ENCODE data around the gene CDK5.

The CDK5 gene

GRCh38 chr7:151073990-151074389, 16.3 kb upstream of the CDK5 start:
- DNase-seq (ENCODE audit: low spot score) = no peak

GRCh38 chr7:151071032-151071866, 13.6 kb upstream of the CDK5 start:
- DNase-seq (ENCODE audit: low spot score) = no peak

GRCh38 chr7:151070574-151070960, 12.9 kb upstream of the CDK5 start:
- no peak for DNase-seq (ENCODE audit: low spot score)

- DNase-seq (ENCODE audit: low spot score) = no peak
Measured at GRCh38 chr7:151069841-151070573, 12.3 kb upstream of the CDK5 start.

DNA sequence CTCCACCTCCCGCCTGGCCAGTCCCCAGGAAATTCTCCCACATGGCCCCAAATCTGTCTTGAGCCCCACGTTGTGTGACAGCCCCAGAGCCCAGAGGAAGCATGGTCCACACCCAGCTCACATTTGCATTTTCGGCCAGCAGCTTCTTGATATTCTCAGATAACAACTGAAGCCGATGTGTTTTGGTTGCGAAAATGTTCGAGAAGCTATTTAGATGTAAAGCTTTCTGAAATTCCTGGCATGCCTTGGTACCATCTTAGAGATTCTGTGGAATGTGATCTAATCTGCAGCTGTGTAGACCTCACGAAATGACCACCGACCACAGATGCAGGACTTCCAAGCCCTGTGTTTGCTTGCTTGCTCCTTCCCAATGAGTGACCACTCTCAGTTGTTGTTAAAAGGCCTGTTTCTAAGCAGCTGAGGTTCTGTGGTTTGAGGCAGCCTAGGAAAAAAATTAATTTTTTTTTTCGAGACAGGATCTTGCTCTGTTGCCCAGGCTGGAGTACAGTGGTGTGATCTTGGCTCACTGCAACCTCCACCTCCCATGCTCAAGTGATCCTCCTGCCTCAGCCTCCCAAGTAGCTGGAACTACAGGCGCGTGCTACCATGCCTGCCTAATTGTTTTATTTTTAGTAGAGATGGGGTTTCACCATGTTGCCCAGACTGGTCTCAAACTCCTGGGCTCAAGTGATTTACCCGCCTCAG, 10.5 kb upstream of the CDK5 start:
- no peak for DNase-seq (ENCODE audit: low spot score)

- no peak for DNase-seq (ENCODE audit: low spot score)
Measured at GRCh38 chr7:151066273-151066974, 8.7 kb upstream of the CDK5 start.

- DNase-seq (ENCODE audit: low spot score) = no peak
Measured at GRCh38 chr7:151065516-151065915, 7.8 kb upstream of the CDK5 start.

GRCh38 chr7:151064993-151065392, 7.3 kb upstream of the CDK5 start:
- no peak for DNase-seq (ENCODE audit: low spot score)

- DNase-seq (ENCODE audit: low spot score) = no peak
Measured at GRCh38 chr7:151064454-151064853, 6.8 kb upstream of the CDK5 start.

GRCh38 chr7:151063212-151063561, 5.5 kb upstream of the CDK5 start:
- peak; percentile 67 for DNase-seq (ENCODE audit: low spot score)

DNA sequence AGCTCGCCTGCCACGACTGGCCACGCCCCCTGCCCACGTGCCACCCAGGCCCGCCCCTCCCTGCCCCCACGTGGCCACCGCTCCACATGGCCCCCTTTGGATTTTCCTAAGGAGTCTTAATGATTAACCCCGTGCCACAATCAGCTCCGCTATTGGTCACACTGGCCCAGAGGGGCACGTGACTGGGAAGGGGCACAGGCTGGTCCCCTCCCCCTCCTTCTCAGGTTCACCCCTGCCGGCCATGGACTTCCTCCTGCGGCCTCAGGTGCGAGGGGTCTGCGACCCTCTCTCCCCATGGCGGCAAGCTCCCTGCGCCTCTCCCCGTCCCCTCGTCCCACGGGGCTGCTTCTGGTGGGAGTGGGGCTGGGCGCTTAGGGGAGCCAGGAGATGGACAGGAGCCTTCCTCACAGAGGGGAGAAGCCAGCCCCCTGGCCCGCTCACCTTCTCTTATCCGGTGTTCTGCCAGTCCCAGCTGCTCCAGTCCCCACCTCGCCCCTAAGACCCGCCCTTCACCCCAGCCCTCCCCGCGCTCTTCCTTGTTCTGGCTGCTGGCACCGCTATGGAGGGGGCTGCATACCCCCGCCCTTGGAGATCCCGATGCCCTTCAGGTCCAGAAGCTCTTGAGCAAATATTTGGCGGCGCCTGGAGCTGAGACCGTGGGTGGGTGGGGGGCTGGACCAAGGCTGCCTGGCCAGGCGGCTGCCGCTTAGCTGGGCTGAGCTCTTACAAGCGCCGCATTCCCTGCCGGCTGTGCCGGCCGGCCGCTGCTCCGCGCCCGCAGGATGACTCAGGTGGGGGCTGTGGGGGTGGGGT, 4.9 kb upstream of the CDK5 start:
- peak; percentile 71 for DNase-seq (ENCODE audit: low spot score)

DNA sequence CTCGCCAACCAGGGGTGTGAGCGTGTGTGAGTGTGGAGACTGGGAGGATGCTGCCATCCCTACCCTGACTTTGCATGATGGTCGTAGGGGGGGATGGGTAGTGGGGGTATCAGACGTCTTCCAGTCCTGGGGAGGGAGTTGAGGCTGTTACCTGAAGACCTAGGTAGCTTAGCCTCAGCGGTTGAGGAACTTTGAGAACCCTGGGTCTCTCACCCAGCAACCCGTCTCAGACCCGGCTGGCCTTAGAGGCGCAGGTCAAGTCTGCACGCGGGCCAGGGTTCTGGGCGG, 4.4 kb upstream of the CDK5 start:
- no peak for DNase-seq (ENCODE audit: low spot score)

DNA sequence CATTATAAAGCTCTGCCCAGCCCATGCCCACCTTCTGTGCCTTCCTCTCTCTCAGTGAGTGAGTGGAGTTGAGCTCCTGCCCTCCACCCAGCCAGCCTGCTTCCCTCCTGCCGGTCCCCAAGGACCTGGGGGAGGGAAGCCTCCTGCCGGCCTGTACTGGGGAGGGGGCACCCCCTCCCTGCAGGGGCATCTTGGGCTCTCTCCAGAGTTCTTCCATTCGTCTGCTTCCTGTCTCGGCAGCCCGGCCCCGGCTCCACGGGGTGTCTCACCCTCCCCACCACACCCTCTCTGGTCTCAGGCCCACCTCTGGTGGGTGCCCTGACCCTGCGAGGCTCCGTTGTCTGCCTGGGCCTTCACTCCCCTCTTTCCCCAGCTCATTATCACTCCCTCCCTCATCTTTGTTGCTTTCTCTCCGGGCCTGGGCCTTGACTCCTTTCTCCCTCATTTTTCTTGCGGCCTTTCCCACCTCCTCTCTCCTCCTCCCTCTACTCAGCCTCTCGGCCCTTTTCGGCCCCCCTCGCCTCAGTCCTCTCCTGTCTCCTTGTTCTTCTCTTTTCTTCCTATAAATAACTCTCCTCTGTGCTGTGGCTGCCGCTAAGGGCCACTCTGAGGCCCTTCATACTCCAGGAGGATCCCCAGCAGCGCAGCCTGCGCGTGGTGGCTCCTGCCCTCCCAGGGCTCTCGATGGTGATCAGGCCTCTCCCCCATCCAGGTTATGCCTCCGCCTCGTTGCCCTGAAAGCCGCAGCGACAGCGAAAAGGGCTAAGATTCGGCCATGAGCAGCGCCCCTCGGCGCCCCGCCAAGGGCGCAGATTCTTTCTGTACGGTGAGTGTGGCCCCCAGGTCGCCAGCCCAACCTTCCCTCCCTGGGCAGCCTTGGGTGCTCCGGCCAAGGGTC, 3.8 kb upstream of the CDK5 start:
- DNase-seq (ENCODE audit: low spot score) = no peak

DNA sequence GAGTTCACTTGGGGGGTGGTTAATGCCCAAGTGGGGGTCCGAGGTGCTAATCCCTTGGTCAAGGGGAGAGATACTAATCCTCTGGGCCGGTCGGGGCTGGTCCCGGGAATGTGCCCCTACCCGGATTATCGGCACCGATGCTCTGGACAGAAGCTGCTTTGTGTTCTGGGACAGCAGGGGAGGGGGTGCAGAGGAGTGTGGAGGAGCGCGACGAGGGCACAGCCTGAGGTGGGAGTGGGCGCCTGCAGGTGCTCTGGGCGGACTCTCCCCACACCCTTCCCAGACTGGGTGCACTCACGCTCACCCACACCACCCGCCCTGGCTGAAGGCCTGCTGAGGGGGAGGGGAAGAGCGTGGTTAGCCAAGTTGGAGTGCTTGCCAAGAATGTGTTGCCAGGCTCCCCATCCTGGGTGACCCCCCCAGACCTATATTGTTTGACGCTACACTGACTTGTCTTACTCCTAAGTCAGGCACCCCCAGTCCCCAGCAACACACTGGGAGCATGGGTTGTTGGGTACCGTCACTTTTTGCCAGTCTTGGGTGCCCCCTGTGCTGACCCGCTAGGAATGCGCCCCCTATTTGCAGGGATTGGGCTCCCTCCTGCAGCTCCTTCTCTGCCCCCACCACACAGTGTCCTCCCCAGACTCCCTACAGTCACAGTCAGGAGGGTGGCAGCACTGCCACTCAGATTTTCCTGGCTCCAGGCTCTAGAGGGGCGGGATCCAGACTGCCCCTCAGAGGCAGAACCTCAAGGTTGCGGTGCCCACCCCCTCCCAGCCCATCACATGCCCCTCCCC, 2.9 kb upstream of the CDK5 start:
- DNase-seq (ENCODE audit: low spot score) = peak; percentile 32

DNA sequence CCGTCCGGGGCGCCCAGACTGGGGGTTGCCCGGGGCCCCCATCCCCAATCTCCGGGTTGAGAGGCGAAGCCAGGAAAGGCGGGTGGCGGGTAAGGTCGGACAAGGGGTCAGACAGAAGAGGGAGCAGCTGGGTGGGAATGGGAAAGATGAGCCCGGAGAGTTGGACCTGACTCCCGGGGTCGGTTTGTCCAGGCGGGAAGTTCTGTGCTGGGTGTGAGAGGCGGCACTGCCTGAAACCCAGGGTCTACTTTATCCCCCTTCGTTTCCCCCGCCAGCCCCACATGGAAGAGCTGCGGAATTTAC, 2.4 kb upstream of the CDK5 start:
- no peak for DNase-seq (ENCODE audit: low spot score)

- DNase-seq (ENCODE audit: low spot score) = peak; percentile 90
Measured at GRCh38 chr7:151059367-151060112, 1.8 kb upstream of the CDK5 start, which contains the start of gene SLC4A2. TSS of gene SLC4A2 (plus strand) at chr7:151059589. CDS start at chr7:151061988, 2,399 bp downstream.

DNA sequence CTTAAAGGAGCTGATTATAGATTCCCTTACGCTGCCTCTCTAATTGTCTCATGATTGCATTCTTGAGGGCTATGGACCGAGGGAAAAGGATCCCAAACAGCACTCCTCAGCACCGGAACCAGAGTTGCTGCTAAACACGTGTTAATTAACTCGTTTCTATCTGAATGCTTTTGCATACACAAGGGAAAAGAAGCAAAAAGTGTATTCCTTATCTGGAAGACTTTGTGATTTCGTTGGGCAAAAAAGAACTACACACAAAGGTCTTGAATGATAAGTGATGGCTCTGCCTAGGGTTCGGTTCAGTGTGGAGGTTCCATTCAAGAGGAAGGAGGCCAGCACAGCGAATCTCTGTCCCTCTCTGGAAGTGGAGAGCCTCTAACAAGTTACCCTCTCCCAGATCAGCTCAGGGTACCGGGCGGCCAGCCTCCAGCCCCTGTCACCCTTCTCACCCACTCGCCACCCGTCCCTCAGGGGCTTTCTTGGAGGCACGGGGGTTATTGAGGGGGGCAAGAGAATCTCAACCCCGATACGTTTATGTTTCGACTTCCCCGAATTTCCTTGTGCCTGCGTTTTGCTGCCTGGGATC, 1.2 kb upstream of the CDK5 start:
- DNase-seq (ENCODE audit: low spot score) = no peak

DNA sequence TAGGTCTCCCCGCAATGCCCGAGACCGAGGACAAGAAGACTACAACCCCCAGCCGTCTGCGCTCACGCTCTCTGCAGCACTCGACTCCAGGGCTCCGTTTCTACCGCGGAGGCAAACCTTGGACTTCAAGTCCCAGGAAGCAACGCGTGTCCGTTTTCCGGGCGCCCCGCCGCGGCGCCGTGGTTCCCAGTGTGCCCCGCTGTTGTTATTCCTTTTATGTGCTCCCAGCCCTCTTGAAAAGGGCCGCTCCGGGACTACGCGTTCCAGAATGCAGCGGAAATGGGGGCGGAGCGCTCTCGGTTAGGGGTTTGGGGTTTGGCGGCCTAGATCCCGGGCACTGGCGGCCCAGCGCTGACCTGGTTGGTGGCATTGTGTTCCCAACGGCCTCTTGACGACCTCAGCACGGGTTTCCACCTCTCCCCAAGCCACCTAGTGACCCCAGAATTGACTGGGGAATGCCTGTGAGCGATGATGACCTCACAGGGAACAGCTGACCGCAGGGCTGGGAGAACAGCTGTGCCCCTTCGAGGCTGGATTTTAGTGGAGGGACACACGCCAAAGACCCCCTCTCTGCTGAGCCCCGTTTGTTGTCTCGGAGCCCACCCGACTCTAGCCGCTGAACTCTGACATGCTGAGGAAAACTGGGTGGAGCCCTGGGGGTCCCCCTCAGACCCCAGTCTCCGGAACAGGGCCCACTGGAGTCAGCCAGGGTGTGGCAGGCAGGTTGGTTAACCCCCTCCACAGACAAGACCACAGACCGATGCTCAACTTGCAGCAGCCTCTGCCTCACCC, 488 bp upstream of the CDK5 start:
- peak; percentile 99 for DNase-seq (ENCODE audit: low spot score)

All from AG08395 (cell line).